ENCODE measurements around the gene LGALS3BP. TPM values are rescaled to one million over a fixed set of nuclear protein-coding genes. Genes with fewer than 3 reads are reported as not detected.
A peak's percentile ranks its signal among the peaks of the same experiment; 100 is the strongest.

LGALS3BP gene
- total and polyA plus RNA-seq, 2 of the 13 experiments (the other 11 are each of a cell fraction or from before 2014, with no cell fraction given): 137 to 332 TPM

GRCh38 chr17:78947235-78948149 lies 32.2 kb downstream of the LGALS3BP start (continued):
- TF ChIP-seq NCOA1 (CRISPR knock-in tag; IDR thresholded peaks at IDR 0.05): no peak
- peak; percentile 77 for TF ChIP-seq ZNF263 (CRISPR knock-in tag; IDR thresholded peaks at IDR 0.05)
- TF ChIP-seq ZNF484 (CRISPR knock-in tag; IDR thresholded peaks at IDR 0.05; ENCODE audit: borderline replicate concordance, low read depth): no peak
- TF ChIP-seq DDIT3 (CRISPR knock-in tag; IDR thresholded peaks at IDR 0.05): no peak
- TF ChIP-seq ZHX2 (IDR thresholded peaks at IDR 0.05; ENCODE audit: low read depth): no peak
- TF ChIP-seq ZHX2 (CRISPR knock-in tag; IDR thresholded peaks at IDR 0.05; ENCODE audit: borderline replicate concordance): no peak
- no peak for TF ChIP-seq ZNF841 (CRISPR knock-in tag; IDR thresholded peaks at IDR 0.05; ENCODE audit: borderline replicate concordance)
- TF ChIP-seq ARNTL (CRISPR knock-in tag; IDR thresholded peaks at IDR 0.05): no peak
- TF ChIP-seq SMAD1 (CRISPR knock-in tag; IDR thresholded peaks at IDR 0.05; ENCODE audit: borderline replicate concordance, low read depth): no peak
- TF ChIP-seq SP1 (IDR thresholded peaks at IDR 0.05): no peak
- no peak for TF ChIP-seq SP1 (CRISPR knock-in tag; IDR thresholded peaks at IDR 0.05)
- TF ChIP-seq MAX (IDR thresholded peaks at IDR 0.05): no peak
- no peak for TF ChIP-seq GTF2F1 (IDR thresholded peaks at IDR 0.05; ENCODE audit: low read length)
- TF ChIP-seq ZNF335 (CRISPR knock-in tag; IDR thresholded peaks at IDR 0.05): 0 out of 2 replicates have a peak, but pooled peaks have one; percentile 22
- TF ChIP-seq ZNF710 (CRISPR knock-in tag; IDR thresholded peaks at IDR 0.05; ENCODE audit: borderline replicate concordance): no peak
- TF ChIP-seq RBM39 (IDR thresholded peaks at IDR 0.05; ENCODE audit: low read depth, low read length, poor library complexity, severe bottlenecking): no peak
- 0 out of 2 replicates have a peak, but pooled peaks have one; percentile 58 for TF ChIP-seq GFI1 (CRISPR knock-in tag; IDR thresholded peaks at IDR 0.05; ENCODE audit: borderline replicate concordance)
- no peak for TF ChIP-seq ZC3H4 (CRISPR knock-in tag; IDR thresholded peaks at IDR 0.05; ENCODE audit: borderline replicate concordance)

Measured in HepG2 (cell line).